HCT116 (cell line): ENCODE measurements around the gene DENND2A. TPM values are rescaled to one million over a fixed set of nuclear protein-coding genes. Genes with fewer than 3 reads are reported as not detected.

Experiments
- ATAC-seq: fragments of 200-7000 bp; cut with Tn5 transposase; 2 replicates; pipeline ENCODE4 v1.9.1; 2020; ENCODE audit warnings: mild to moderate bottlenecking, moderate library complexity
- BruUV-seq: library from RNA; stranded (reverse); fragments of 400-500 nt; replicated peaks from 2 replicates; lab custom pipeline; 2021; lab: Mats Ljungman, UMichigan
- CTCF ChIA-PET: fragments of 300-600 bp; sonication (Branson Sonifier 250); formaldehyde crosslinking; loops from one replicate; lab custom pipeline; 2021; ENCODE audit warnings: antibody characterized with exemption; lab: Charles Lee
- POLR2A ChIA-PET: fragments of 300-600, 350-600 bp; sonication (Branson Sonifier 250); formaldehyde crosslinking; loops from one replicate; lab custom pipeline; 2021; ENCODE audit warnings: antibody characterized with exemption; lab: Charles Lee
- RAD21 ChIA-PET, 2 experiments: fragments of 300-600 bp; sonication (Branson Sonifier 250); formaldehyde crosslinking; loops; one replicate each; lab custom pipeline; 2023; ENCODE audit warnings: low total read pairs in 2 of 2; ENCODE audit not compliant: uncharacterized antibody in 2 of 2, unreplicated experiment in 2 of 2, low non-redundant PET in 1 of 2; lab: Charles Lee
- DNase-seq: peaks from one replicate; pipeline ENCODE4 v3.0.0-alpha.2; 2010; ENCODE audit warnings: low read depth, low spot score
- H2AFZ ChIP-seq: fragments of 200-600 bp; shearing (Covaris generic), sonication (generic); 2 replicates; pipeline ENCODE4 v1.6.1; 2017; ENCODE audit warnings: low read depth, mixed run types, mixed read lengths, antibody characterized with exemption, low read length; ENCODE audit not compliant: poor library complexity, severe bottlenecking
- H3K27ac ChIP-seq: 2 replicates; pipeline ENCODE4 v1.5.1; 2012; ENCODE audit warnings: low read depth, low read length
- H3K27me3 ChIP-seq: fragments of 200-600 bp; sonication (generic); 2 replicates; pipeline ENCODE4 v1.6.1; 2016; ENCODE audit warnings: mixed run types, low read length, mixed read lengths; ENCODE audit not compliant: insufficient read depth
- H3K36me3 ChIP-seq, 2 experiments: fragments of 200-500 bp in 1 of 2; fragments of 200-600 bp in 1 of 2; sonication (Bioruptor generic) in 1 of 2; sonication (generic) in 1 of 2; 2 replicates each; pipeline versions ENCODE4 v1.5.1 to v1.6.1; 2014 to 2016; ENCODE audit warnings: low read length in 2 of 2, inconsistent platforms in 1 of 2, mixed read lengths in 1 of 2, mixed run types in 1 of 2; ENCODE audit not compliant: insufficient read depth in 2 of 2, control insufficient read depth in 1 of 2
- H3K4me1 ChIP-seq, 2 experiments: fragments of 200-600 bp in 1 of 2; sonication (generic) in 1 of 2; 2 replicates each; pipeline versions ENCODE4 v1.5.1 to v1.6.1; 2012 to 2017; ENCODE audit warnings: low read length in 2 of 2, inconsistent platforms in 1 of 2, mild to moderate bottlenecking in 1 of 2, mixed read lengths in 1 of 2, mixed run types in 1 of 2, moderate library complexity in 1 of 2; ENCODE audit not compliant: insufficient read depth in 2 of 2, control insufficient read depth in 1 of 2
- H3K4me2 ChIP-seq: fragments of 200-600 bp; sonication (generic); 2 replicates; pipeline ENCODE4 v1.6.1; 2017; ENCODE audit warnings: mixed run types, low read length, mixed read lengths
- H3K4me3 ChIP-seq, 2 experiments: fragments of 200-600 bp in 1 of 2; sonication (generic) in 1 of 2; replicated peaks in 1 of 2; 2 replicates each; pipeline ENCODE4 v1.5.1; 2011 to 2016; ENCODE audit warnings: low read length in 2 of 2, control low read depth in 1 of 2, low read depth in 1 of 2, mild to moderate bottlenecking in 1 of 2, mixed read lengths in 1 of 2, mixed run types in 1 of 2
- H3K79me2 ChIP-seq: fragments of 200-600 bp; sonication (generic); 2 replicates; pipeline ENCODE4 v1.6.1; 2017; ENCODE audit warnings: mild to moderate bottlenecking, mixed run types, low read length, moderate library complexity, mixed read lengths; ENCODE audit not compliant: insufficient read depth
- H3K9ac ChIP-seq: fragments of 200-600 bp; sonication (generic); 2 replicates; pipeline ENCODE4 v1.6.1; 2016; ENCODE audit warnings: low read length, mixed read lengths
- H3K9me2 ChIP-seq: fragments of 200-600 bp; sonication (generic), shearing (Covaris generic); 2 replicates; pipeline ENCODE4 v1.6.1; 2017; ENCODE audit warnings: mixed run types, mild to moderate bottlenecking, moderate library complexity; ENCODE audit not compliant: insufficient read depth
- H3K9me3 ChIP-seq, 2 experiments: fragments of 200-500 bp in 1 of 2; fragments of 200-600 bp in 1 of 2; sonication (Bioruptor generic) in 1 of 2; sonication (generic) in 1 of 2; 2 replicates each; pipeline ENCODE4 v1.6.1; 2014 to 2017; ENCODE audit warnings: low read length in 2 of 2, mixed read lengths in 2 of 2, inconsistent platforms in 1 of 2, low read depth in 1 of 2, mild to moderate bottlenecking in 1 of 2, mixed run types in 1 of 2, moderate library complexity in 1 of 2; ENCODE audit not compliant: control insufficient read depth in 1 of 2, insufficient read depth in 1 of 2
- H4K20me1 ChIP-seq: fragments of 200-600 bp; sonication (generic), shearing (Covaris generic); 2 replicates; pipeline ENCODE4 v1.6.1; 2017; ENCODE audit warnings: mixed run types, mild to moderate bottlenecking, moderate library complexity; ENCODE audit not compliant: insufficient read depth
- ATF3 ChIP-seq: IDR thresholded peaks from 2 replicates; pipeline ENCODE4 v1.6.1; 2012
- CBX3 ChIP-seq: IDR thresholded peaks from 2 replicates; pipeline ENCODE4 v1.6.1; 2012; ENCODE audit warnings: low read depth
- CEBPB ChIP-seq: IDR thresholded peaks from 2 replicates; pipeline ENCODE4 v1.6.1; 2012; ENCODE audit warnings: low read depth
- CTCF ChIP-seq, 3 experiments: fragments of 200-600 bp in 1 of 3; sonication (generic) in 1 of 3; IDR thresholded peaks in 2 of 3; conservative IDR thresholded peaks in 1 of 3; 2 replicates each; pipeline ENCODE4 v1.5.1; 2012 to 2017; ENCODE audit warnings: low read depth in 2 of 3, low read length in 2 of 3, antibody characterized with exemption in 1 of 3, borderline replicate concordance in 1 of 3, control low read depth in 1 of 3, mild to moderate bottlenecking in 1 of 3, mixed read lengths in 1 of 3, mixed run types in 1 of 3, moderate library complexity in 1 of 3; ENCODE audit not compliant: insufficient read depth in 1 of 3
- EGR1 ChIP-seq: IDR thresholded peaks from 2 replicates; pipeline ENCODE4 v1.6.1; 2012; ENCODE audit warnings: low read depth
- ELF1 ChIP-seq: IDR thresholded peaks from 2 replicates; pipeline ENCODE4 v1.6.1; 2012; ENCODE audit warnings: low read depth, borderline replicate concordance
- EZH2phosphoT487 ChIP-seq: fragments of 200-600 bp; IDR thresholded peaks from 2 replicates; pipeline ENCODE4 v1.6.1; 2018; ENCODE audit warnings: antibody characterized with exemption, borderline replicate concordance
- FOSL1 ChIP-seq: IDR thresholded peaks from 2 replicates; pipeline ENCODE4 v1.6.1; 2012; ENCODE audit warnings: low read depth
- POLR2AphosphoS5 ChIP-seq: IDR thresholded peaks from 2 replicates; pipeline ENCODE4 v1.6.1; 2011; ENCODE audit warnings: mild to moderate bottlenecking, low read depth, low read length, moderate library complexity
- RAD21 ChIP-seq: IDR thresholded peaks from 2 replicates; pipeline ENCODE4 v1.6.1; 2012; ENCODE audit warnings: low read depth, mild to moderate bottlenecking
- SIN3A ChIP-seq: IDR thresholded peaks from 2 replicates; pipeline ENCODE4 v1.6.1; 2012; ENCODE audit warnings: low read depth
- SP1 ChIP-seq: IDR thresholded peaks from 2 replicates; pipeline ENCODE4 v1.6.1; 2012; ENCODE audit warnings: low read depth
- SRF ChIP-seq: IDR thresholded peaks from 2 replicates; pipeline ENCODE4 v1.6.1; 2012; ENCODE audit warnings: low read depth
- TCF7L2 ChIP-seq: IDR thresholded peaks from 2 replicates; pipeline ENCODE4 v1.7.0; 2011; ENCODE audit warnings: borderline replicate concordance, inconsistent platforms; ENCODE audit not compliant: insufficient read depth, insufficient read length; ENCODE audit errors: extremely low read depth
- intact Hi-C: fragments of 100-400 bp; cut with micrococcal nuclease; formaldehyde crosslinking; loops from 2 replicates; pipeline ENCODE4 v1.10.0; 2022
- total RNA-seq: library from RNA; stranded (reverse); gene quantifications from one replicate; pipeline ENCODE4 v1.2.1, GENCODE V29; 2021; ENCODE audit not compliant: unreplicated experiment

DENND2A gene
- total RNA-seq, 1 experiment from 2014 or later, result 0.12 TPM

GRCh38 chr7:140506788-140507464 is 133.7 kb downstream of the DENND2A start:
- DNase-seq (no peak), ATAC-seq (peak; percentile 75)
- BruUV-seq, result no TSS peak
- Histone ChIP-seq H4K20me1 (no peaks in the 10 kb centered on the region), H3K4me3 (no peak overlapping the region), H3K27ac (0 out of 2 replicates have a peak overlapping the region, but pooled peaks have one; percentile 25), H3K9me2 (no peaks in the 10 kb centered on the region), H3K9me3 (no peaks in the 10 kb centered on the region), H3K4me1 (peaks cover 12 to 15% of the 10 kb centered on the region in 2 experiments), H3K36me3 (no peaks in the 10 kb centered on the region), H3K4me2 (peak overlapping the region; percentile 42), H3K79me2 (no peaks in the 10 kb centered on the region), H3K27me3 (no peaks in the 10 kb centered on the region), H2AFZ (no peak overlapping the region), H3K9ac (no peak overlapping the region)
- POLR2A ChIA-PET, result no interaction called here
- CTCF ChIA-PET, result interaction anchor here (0.6 to 1.1 kb wide), 2 partner anchors 11 to 147 kb away, joined by 3 read pairs; no protein-coding TSS in a partner anchor
- TF ChIP-seq SRF (peak; percentile 83), ELF1 (no peak), TCF7L2 (no peak), CBX3 (peak; percentile 46; the same call in 1 of the 2 replicates), FOSL1 (no peak), SP1 (peak; percentile 21; the same call in 1 of the 2 replicates)
- RAD21 ChIA-PET, result no interaction called here
- intact Hi-C loops, result no loop called here

- H3K27me3 ChIP-seq, result no peaks in the 10 kb centered on the region
- TF ChIP-seq SIN3A (no peak), EZH2phosphoT487 (no peak), ATF3 (no peak), EGR1 (no peak), CEBPB (no peak), SRF (no peak), CTCF (IDR thresholded peaks at IDR 0.05 in 2 of 3, conservative IDR thresholded peaks at IDR 0.05 in 1 of 3; ENCODE audit: borderline replicate concordance in 1 of 3, insufficient read depth in 1 of 3, low read depth in 2 of 3, low read length in 2 of 3) (no peak), FOSL1 (no peak), TCF7L2 (no peak), RAD21 (no peak), SP1 (no peak), POLR2AphosphoS5 (no peak)
- TF ChIP-seq, all 23 proteins: peak for 0
- RAD21 ChIA-PET, result no interaction called here
- H3K79me2 ChIP-seq, result no peaks in the 10 kb centered on the region
- no TSS peak for BruUV-seq
- H3K9ac ChIP-seq, result no peak overlapping the region
- DNase-seq (no peak), ATAC-seq (peak; percentile 61; the same call in 1 of the 2 replicates)
- H3K27ac ChIP-seq, result no peak overlapping the region
- H3K9me2 ChIP-seq, result no peaks in the 10 kb centered on the region
- H3K4me3 ChIP-seq, result no peak overlapping the region
- POLR2A ChIA-PET, result no interaction called here
- CTCF ChIA-PET, result interaction anchor here (1.6 to 2.0 kb wide), 2 partner anchors 9 to 151 kb away, joined by 3 to 6 read pairs; no protein-coding TSS in a partner anchor
- no peaks in the 10 kb centered on the region for H4K20me1 ChIP-seq
- H2AFZ ChIP-seq, result no peak overlapping the region
- intact Hi-C loops, result no loop called here
- no peaks in the 10 kb centered on the region for H3K36me3 ChIP-seq
- no peaks in the 10 kb centered on the region for H3K9me3 ChIP-seq
- no peak overlapping the region for H3K4me2 ChIP-seq
- H3K4me1 ChIP-seq, result peaks cover 9 to 11% of the 10 kb centered on the region in 2 experiments
Observed at GRCh38 chr7:140501966-140502365, 138.6 kb downstream of the DENND2A start.
